IgD-negative memory B cell (primary cell): ENCODE measurements around the gene PLCG1. TPM values are rescaled to one million over a fixed set of nuclear protein-coding genes. Genes with fewer than 3 reads are reported as not detected.
A peak's percentile ranks its signal among the peaks of the same experiment; 100 is the strongest.

Experiments
- H3K27ac Mint-ChIP-seq, 3 donors: one replicate each; pipeline ENCODE4 v1.8.0; 2020 to 2022; ENCODE audit warnings: mild to moderate bottlenecking in 3 of 3, mixed read lengths in 3 of 3, moderate library complexity in 1 of 3
- H3K27me3 Mint-ChIP-seq: one replicate; pipeline ENCODE4 v1.8.0; 2021; ENCODE audit warnings: mixed read lengths
- H3K36me3 Mint-ChIP-seq: one replicate; pipeline ENCODE4 v1.8.0; 2020; ENCODE audit warnings: mild to moderate bottlenecking, mixed read lengths
- H3K4me1 Mint-ChIP-seq, 3 donors: one replicate each; pipeline ENCODE4 v1.8.0; 2020 to 2022; ENCODE audit warnings: mixed read lengths in 3 of 3, mild to moderate bottlenecking in 1 of 3
- H3K4me3 Mint-ChIP-seq, 4 donors: one replicate each; pipeline ENCODE4 v1.8.0; 2020 to 2022; ENCODE audit warnings: mild to moderate bottlenecking in 4 of 4, mixed read lengths in 4 of 4, moderate library complexity in 3 of 4
- H3K9me3 Mint-ChIP-seq, 3 donors: one replicate each; pipeline ENCODE4 v1.8.0; 2020 to 2021; ENCODE audit warnings: mixed read lengths in 3 of 3, mild to moderate bottlenecking in 1 of 3
- polyA plus RNA-seq: library from polyadenylated mRNA; unstranded; fragments of 300-500 nt; fragmentation: Illumina TruSeq; gene quantifications from one replicate; pipeline ENCODE4 v1.2.3, GENCODE V29; 2021

PLCG1 gene
- polyA plus RNA-seq, 1 donor from 2014 or later = 12.8 TPM

DNA sequence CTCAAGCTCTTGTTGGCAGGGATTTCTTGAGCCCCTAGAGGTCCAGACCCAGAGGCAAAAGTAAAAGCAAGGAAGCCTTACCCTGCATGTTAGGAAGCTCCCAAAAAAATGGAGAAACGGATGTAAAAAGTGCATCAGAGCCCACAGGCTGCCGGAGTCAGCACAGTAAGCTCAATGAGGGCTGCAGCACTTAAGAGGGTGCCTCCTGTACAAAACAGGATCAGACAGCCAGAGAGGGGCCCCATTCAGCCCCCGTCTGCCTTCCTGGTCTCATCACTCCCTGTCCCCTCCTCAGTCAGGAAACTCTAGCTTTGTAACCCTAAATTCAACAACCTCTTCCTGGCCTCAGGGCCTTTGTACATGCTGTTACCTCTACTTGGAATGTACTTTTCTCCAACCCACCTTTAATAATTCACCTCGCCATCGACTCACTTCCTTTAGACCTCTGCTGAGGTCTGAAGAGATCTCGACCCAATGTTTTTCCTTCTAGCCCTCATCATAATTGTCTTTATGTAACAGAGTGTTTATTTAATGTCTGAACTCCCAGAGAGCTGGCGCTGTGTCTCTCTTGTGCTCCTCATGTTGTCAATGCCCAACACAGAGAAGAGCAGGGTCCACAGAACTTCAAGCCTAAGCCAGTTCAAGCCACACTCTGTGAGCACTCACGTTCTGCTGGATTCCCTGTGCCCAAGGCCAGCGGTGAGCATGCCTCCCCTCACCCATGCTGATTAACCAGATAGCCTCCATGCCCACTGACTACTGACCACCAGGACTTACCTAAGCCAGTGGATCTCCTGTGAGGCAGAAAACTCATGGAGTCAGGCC, 2.8 kb upstream of the PLCG1 start:
- Mint-ChIP-seq H3K27me3 (no peaks in the 10 kb centered on the region), H3K4me3 (peak overlapping the region in 2 of 4 donors; percentile 23 to 25), H3K27ac (peak overlapping the region; percentile 39 to 89 (median 73)), H3K9me3 (no peaks in the 10 kb centered on the region), H3K36me3 (no peaks in the 10 kb centered on the region), H3K4me1 (peaks cover 29 to 35% (median 35%) of the 10 kb centered on the region in 3 donors)

DNA sequence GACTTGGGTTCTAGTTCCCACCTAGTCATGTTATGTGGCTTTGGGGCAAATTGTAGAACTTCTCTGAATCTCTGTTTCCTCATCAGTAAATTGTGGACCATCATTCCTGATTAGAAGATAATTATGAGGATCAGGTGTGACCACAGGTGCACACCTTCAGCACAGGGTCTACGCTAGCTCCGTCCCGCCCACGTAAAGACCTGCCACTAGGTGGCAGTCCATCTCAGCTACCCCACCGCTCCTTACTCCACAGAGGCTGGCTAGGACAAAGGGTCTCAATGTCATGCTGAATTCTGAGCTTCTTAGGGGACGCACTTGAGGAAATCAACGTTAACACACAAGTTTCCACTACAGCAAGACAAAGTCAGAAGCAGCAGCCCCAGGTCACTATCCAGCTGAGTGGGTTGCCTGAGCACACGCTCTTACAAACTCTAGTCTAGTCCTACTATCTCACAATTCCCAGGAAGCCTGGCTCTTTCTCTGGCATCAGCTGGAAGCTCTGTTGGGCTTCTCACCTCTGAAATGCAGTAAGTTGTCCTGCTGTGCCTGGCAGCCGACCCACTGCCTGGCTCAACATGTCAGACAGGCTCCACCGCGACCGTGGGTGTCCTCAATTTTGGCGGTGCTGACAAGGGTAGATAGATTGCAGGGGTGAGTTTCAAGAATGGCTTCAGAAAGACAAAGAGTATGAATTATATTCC, 2.0 kb upstream of the PLCG1 start:
- peaks cover 36 to 38% (median 38%) of the 10 kb centered on the region in 3 donors for H3K4me1 Mint-ChIP-seq

DNA sequence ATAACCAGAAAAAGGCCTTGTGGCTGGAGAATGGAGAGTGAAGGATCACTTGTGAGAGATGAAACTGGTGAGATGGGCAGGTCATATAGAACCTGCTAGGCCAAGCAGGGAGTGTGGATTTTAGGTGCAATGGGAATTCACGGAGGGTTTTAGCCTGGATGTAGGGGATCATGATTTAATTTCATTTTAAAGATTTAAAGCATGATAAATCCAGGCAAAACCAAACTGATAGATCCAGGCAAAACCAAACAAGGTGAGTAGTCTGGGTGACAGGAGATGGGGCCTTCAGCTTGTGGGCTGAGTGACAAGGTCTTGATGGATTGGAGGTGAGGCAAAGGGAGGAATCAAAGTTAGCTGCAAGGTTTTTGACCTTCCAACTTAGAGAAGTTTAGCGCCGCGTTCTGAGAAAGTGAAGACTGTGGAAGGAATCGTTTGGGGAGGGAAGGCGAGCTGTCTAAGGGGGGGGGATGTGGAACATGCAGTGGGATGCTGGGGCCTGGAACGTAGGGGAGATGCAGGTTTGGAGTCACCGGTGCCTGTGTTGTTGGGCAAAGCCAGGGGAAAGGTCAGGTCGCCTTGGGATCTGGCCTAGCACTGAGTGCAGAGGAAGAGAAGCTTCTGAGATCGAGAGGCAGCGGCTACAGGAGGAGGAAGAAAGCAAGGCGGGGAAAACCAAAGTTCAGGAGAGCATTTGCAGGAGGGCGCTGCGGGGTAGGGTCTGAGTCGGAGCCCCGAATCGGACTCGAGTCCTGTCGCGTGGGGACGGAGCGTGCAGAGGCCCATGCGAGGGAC, 1.3 kb upstream of the PLCG1 start:
- no peaks in the 10 kb centered on the region for H3K27me3 Mint-ChIP-seq
- H3K9me3 Mint-ChIP-seq = no peaks in the 10 kb centered on the region
- H3K27ac Mint-ChIP-seq = peak overlapping the region; percentile 89 to 93 (median 89)
- H3K4me1 Mint-ChIP-seq = peaks cover 40 to 41% (median 41%) of the 10 kb centered on the region in 3 donors
- H3K36me3 Mint-ChIP-seq = no peaks in the 10 kb centered on the region
- H3K4me3 Mint-ChIP-seq = peak overlapping the region; percentile 84 to 93 (median 88)

More for the DNA sequence above, 2.0 kb upstream of the PLCG1 start:
- Mint-ChIP-seq H3K27ac (peak overlapping the region in 2 of 3 donors; percentile 89), H3K4me3 (peak overlapping the region; percentile 23 to 93 (median 85)), H3K9me3 (no peaks in the 10 kb centered on the region), H3K36me3 (no peaks in the 10 kb centered on the region), H3K27me3 (no peaks in the 10 kb centered on the region)

DNA sequence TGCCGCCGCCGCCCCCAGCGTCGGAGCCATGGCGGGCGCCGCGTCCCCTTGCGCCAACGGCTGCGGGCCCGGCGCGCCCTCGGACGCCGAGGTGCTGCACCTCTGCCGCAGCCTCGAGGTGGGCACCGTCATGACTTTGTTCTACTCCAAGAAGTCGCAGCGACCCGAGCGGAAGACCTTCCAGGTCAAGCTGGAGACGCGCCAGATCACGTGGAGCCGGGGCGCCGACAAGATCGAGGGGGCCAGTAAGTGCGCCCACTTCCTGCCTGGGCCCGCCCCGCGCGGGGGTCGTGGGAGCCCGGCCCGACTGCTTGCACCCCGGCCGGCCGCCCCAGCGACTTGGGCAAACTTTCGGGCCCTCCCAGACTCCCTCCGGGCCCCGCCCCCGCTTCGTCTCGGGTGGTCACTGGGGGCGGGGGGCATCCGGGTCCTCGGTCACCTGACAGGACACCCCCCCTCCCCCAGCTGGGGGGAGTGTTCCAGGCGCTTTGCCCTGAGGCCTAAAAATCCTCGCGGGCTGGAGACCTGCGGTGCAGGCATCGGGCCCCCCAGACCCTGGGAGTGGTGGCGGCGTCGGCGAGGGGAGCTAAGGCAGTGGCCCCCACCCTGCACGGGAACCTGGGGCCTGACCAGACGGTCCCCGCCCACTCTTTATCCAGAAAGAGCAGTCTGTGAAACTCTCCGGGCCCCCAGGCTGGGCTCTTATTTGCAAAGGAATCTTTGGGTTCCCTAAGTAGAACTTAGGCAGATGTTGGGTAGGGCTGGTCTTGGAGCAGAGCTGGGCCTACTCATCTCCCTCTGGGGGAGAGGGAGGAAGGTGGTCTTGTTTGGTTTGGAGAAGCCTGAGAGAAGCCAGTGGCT, 501 bp downstream of the PLCG1 start:
- Mint-ChIP-seq H3K9me3 (no peaks in the 10 kb centered on the region), H3K27me3 (no peaks in the 10 kb centered on the region)

GRCh38 chr20:41138475-41139226, 1.3 kb downstream of the PLCG1 start:
- Mint-ChIP-seq H3K27me3 (no peaks in the 10 kb centered on the region), H3K9me3 (no peaks in the 10 kb centered on the region), H3K36me3 (no peaks in the 10 kb centered on the region), H3K4me1 (peaks cover 48 to 57% (median 53%) of the 10 kb centered on the region in 3 donors), H3K4me3 (peak overlapping the region; percentile 76 to 95 (median 92)), H3K27ac (peak overlapping the region; percentile 83 to 95 (median 93))

More for the DNA sequence above, 501 bp downstream of the PLCG1 start:
- Mint-ChIP-seq H3K4me1 (peaks cover 44 to 51% (median 50%) of the 10 kb centered on the region in 3 donors), H3K27ac (peak overlapping the region; percentile 83 to 95 (median 93)), H3K4me3 (peak overlapping the region; percentile 76 to 95 (median 92)), H3K36me3 (no peaks in the 10 kb centered on the region)

GRCh38 chr20:41139227-41140093, 2.1 kb downstream of the PLCG1 start:
- Mint-ChIP-seq H3K4me3 (peak overlapping the region; percentile 76 to 95 (median 92)), H3K36me3 (no peaks in the 10 kb centered on the region), H3K27me3 (no peaks in the 10 kb centered on the region), H3K4me1 (peaks cover 44 to 52% (median 52%) of the 10 kb centered on the region in 3 donors), H3K27ac (peak overlapping the region; percentile 83 to 95 (median 93)), H3K9me3 (no peaks in the 10 kb centered on the region)

DNA sequence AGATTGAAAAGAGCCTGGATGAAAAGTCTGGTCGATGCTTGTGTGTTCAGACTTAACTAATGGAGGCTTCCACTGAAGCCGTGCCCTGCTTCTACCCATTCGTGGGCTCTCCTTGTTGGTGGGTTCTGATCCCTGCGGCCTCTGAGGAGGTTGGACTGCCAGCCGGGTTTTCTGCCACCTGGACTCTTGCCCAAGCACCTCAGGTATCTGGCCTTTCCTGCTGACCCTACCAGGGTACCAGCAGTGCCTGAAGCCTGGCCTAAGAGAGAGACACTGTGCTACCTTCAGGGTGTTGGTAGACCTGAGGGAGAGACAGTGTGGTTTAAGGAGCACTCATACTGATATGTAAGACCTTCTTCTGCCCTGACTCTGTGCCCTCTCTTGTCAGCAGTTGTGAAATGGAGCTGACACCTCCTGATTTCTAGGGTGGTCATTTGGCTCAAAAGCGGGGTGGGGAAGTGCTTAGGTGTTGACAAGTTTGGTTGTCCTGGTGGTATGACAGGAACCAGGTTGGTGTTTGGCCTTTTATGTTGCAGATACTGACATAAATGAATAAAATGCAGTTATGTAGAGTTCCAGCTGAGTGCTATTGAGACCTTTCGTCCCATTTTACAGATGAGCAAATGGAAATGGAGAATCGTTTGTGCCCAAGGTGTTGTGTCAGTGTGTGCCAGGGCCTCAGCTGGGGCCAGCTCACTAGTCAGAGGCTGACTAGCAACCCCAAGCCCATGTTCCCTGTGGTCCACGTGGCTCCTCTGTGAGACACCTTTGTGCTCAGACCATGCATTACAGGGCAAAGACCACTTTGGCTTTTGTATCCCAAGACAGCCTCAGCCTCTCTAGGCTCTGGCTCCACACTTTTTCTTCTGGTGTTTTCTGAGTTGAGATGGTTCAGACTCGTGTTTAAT, 3.1 kb downstream of the PLCG1 start:
- peak overlapping the region; percentile 21 to 95 (median 92) for H3K4me3 Mint-ChIP-seq
- peaks cover 36 to 48% (median 46%) of the 10 kb centered on the region in 3 donors for H3K4me1 Mint-ChIP-seq
- no peaks in the 10 kb centered on the region for H3K27me3 Mint-ChIP-seq
- no peaks in the 10 kb centered on the region for H3K36me3 Mint-ChIP-seq
- peak overlapping the region; percentile 43 to 95 (median 88) for H3K27ac Mint-ChIP-seq
- H3K9me3 Mint-ChIP-seq = no peaks in the 10 kb centered on the region

- Mint-ChIP-seq H3K36me3 (no peaks in the 10 kb centered on the region), H3K4me1 (peaks cover 29 to 51% (median 41%) of the 10 kb centered on the region in 3 donors), H3K4me3 (peak overlapping the region; percentile 23 to 89 (median 80)), H3K27me3 (no peaks in the 10 kb centered on the region), H3K27ac (peak overlapping the region; percentile 41 to 88 (median 43)), H3K9me3 (no peaks in the 10 kb centered on the region)
Measured at GRCh38 chr20:41141153-41141815, 3.9 kb downstream of the PLCG1 start.

GRCh38 chr20:41142245-41142644, 4.9 kb downstream of the PLCG1 start:
- Mint-ChIP-seq H3K4me1 (peaks cover 35 to 58% (median 44%) of the 10 kb centered on the region in 3 donors), H3K4me3 (peak overlapping the region in 3 of 4 donors; percentile 6 to 75 (median 57)), H3K27ac (peak overlapping the region in 2 of 3 donors; percentile 41 to 84), H3K27me3 (peaks cover 3% of the 10 kb centered on the region), H3K36me3 (peaks cover 4% of the 10 kb centered on the region), H3K9me3 (no peaks in the 10 kb centered on the region)

DNA sequence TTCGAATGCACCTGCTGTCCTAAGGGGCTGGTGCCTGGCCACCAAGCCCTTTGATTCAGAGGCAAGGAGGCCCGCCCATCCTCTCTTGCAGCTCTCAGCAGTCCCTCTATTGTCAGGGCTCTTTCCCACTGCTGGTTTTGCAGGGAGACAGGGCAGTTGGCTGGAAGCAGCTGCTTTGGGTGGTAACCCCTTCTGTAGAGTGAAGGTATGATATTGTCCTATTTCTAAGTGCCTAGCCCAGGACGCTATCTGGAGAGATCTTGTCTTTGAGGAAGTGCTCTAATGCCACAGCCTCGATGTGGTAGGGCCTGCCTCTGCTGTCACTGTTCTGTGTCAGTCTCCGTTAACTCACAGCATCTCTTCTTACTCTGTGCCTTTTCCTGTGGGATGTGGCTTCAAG, 5.6 kb downstream of the PLCG1 start:
- Mint-ChIP-seq H3K36me3 (peaks cover 4% of the 10 kb centered on the region), H3K27me3 (peaks cover 3% of the 10 kb centered on the region), H3K4me3 (peak overlapping the region in 3 of 4 donors; percentile 6 to 75 (median 55)), H3K27ac (peak overlapping the region; percentile 9 to 69 (median 69)), H3K9me3 (no peaks in the 10 kb centered on the region), H3K4me1 (peaks cover 37 to 59% (median 44%) of the 10 kb centered on the region in 3 donors)

DNA sequence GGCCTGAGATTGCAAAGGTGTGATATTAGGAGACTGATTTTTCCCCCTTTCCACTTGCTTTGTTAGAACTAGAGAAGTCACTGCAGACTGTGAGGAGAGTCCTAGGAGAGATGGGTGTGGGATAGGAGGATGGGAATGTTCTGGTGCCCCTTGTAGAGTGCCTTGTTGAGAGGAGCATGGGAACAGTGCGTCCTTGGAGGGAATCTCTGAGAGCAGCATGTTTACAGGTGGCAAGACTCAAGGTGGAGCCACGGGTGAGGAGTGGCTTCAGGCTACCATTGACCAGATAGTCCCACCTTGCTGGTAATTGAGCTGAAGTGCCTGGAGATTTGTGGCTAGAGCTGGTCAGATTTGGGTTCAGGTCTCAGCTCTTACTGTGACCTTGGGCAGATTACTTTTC, 6.0 kb downstream of the PLCG1 start:
- Mint-ChIP-seq H3K36me3 (peaks cover 4% of the 10 kb centered on the region), H3K27ac (peak overlapping the region; percentile 9 to 69 (median 69)), H3K4me1 (peaks cover 36 to 60% (median 41%) of the 10 kb centered on the region in 3 donors), H3K27me3 (peaks cover 3% of the 10 kb centered on the region), H3K4me3 (peak overlapping the region in 3 of 4 donors; percentile 6 to 75 (median 55)), H3K9me3 (no peaks in the 10 kb centered on the region)
